ENCODE data around the gene DOCK1.

DNA sequence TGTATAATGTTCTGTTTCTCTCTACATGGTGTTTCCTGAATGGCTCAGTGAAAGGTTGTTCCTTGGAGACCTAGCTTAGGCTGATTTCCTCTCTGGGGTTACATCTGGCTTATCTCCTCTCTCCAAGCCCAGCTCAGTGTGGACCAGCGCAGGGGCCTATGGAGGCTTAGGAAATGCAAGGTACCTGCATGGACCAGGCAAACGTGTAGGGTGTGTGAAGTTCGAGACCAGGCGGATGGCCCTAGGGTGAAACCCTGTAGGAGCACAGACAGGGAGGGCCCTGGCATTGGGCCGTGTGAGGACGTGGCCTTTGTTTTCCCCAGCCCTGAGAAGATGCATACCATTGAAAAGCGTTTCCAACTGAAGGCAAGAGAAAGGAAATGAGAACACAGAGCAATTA is 59.0 kb downstream of the DOCK1 start:
- no peak for TF ChIP-seq GATA2 (IDR thresholded peaks at IDR 0.05; ENCODE audit: low read depth, low read length)
- TF ChIP-seq GATA3 (IDR thresholded peaks at IDR 0.05; ENCODE audit: low read depth, low read length) = no peak
